Esophagus squamous epithelium (tissue), 5 donors: ENCODE measurements around the gene KIF2B. TPM values are rescaled to one million over a fixed set of nuclear protein-coding genes. Genes with fewer than 3 reads are reported as not detected.
"Not testable (repeated sequence)": the region's sequence is repeated elsewhere in the genome, so short reads cannot be mapped to it uniquely, and the experiment has no call there.

ENCODE experiments used
- DNase-seq: peaks from one replicate; lab custom pipeline; 2025; lab: John Stamatoyannopoulos, UW
- H3K27ac ChIP-seq, 4 donors: fragments of 200-600 bp; sonication (generic); one replicate each; pipeline ENCODE4 v1.5.1; 2016 to 2019; ENCODE audit warnings: mild to moderate bottlenecking in 1 of 4
- H3K27me3 ChIP-seq, 4 donors: fragments of 200-600 bp; sonication (generic); 1 replicate in 3 of 4; 2 replicates in 1 of 4; pipeline versions ENCODE4 v1.5.1 to v1.6.0; 2017 to 2021; ENCODE audit warnings: antibody characterized with exemption in 1 of 4
- H3K36me3 ChIP-seq, 3 donors: fragments of 200-600 bp; sonication (generic); one replicate each; pipeline ENCODE4 v1.5.1; 2016 to 2019
- H3K4me1 ChIP-seq, 3 donors: fragments of 200-600 bp; sonication (generic); one replicate each; pipeline ENCODE4 v1.5.1; 2017 to 2019
- H3K4me3 ChIP-seq, 4 donors: fragments of 200-600 bp; sonication (generic); 1 replicate in 3 of 4; 2 replicates in 1 of 4; pipeline ENCODE4 v1.5.1; 2016 to 2019; ENCODE audit warnings: mild to moderate bottlenecking in 2 of 4, moderate library complexity in 1 of 4
- H3K9me3 ChIP-seq, 3 donors: fragments of 200-600 bp; sonication (generic); one replicate each; pipeline ENCODE4 v1.5.1; 2016 to 2019
- POLR2A ChIP-seq, 4 donors: fragments of 450-650 bp; IDR thresholded peaks; one replicate each; pipeline ENCODE4 v1.6.1; 2017; ENCODE audit warnings: antibody characterized with exemption in 4 of 4, mild to moderate bottlenecking in 4 of 4, moderate library complexity in 3 of 4
- WGBS, 2 donors: methylation state at CpG; one replicate each; pipeline ENCODE4 v1.1.5; 2018; 5-methylcytosine and 5-hydroxymethylcytosine counted together
- intact Hi-C: fragments of 100-400 bp; cut with DNase I; formaldehyde crosslinking; loops from one replicate; pipeline ENCODE4 v1.15.0; 2022
- total RNA-seq, 4 donors: library from RNA; depleted of rRNA; stranded (reverse); fragments of >200 nt; gene quantifications; one replicate each; pipeline ENCODE4 v1.1.0, GENCODE V29; 2016
- TF ChIP-seq, protein P1 (sequence below), 6 experiments: fragments of 450-650 bp in 4 of 6; fragments of 200-600 bp in 2 of 6; sonication (generic) in 2 of 6; IDR thresholded peaks; one replicate each; pipeline ENCODE4 v1.5.1; 2016 to 2019; ENCODE audit warnings: antibody characterized with exemption in 6 of 6, mild to moderate bottlenecking in 4 of 6, moderate library complexity in 4 of 6
- donor health status: DM: yes; HTN: yes; CAD: no.

KIF2B gene
- total RNA-seq, 4 donors from 2014 or later = not detected

DNA sequence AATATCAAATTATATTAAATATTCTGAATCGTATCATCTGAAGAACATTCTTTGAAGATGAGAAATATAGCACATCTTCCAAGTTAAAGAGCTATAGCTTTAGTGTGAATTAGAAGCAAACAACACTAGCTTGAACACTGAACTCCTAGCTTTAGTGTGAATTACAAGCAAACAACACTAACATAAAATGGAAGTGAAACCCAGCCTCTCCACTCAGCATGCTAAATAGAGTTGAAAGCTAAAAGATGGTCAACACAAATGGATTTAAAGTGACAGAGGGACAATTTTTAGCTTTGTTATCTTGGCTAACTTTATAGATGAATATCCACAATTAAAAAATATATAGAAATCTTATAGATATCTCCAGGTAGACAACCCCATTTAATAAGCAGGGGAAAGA is 4.5 kb upstream of the KIF2B start:
- no peak for DNase-seq
- Histone ChIP-seq H3K27me3 (no peaks in the 10 kb centered on the region), H3K9me3 (no peaks in the 10 kb centered on the region), H3K27ac (no peak overlapping the region), H3K36me3 (no peaks in the 10 kb centered on the region), H3K4me3 (no peak overlapping the region), H3K4me1 (no peaks in the 10 kb centered on the region)
- 53 to 69% methylated on average over 1 of the region's 1 CpG for WGBS, 2 donors
- intact Hi-C loops = no loop called here
- no peak for TF ChIP-seq POLR2A (IDR thresholded peaks at IDR 0.05)
- TF ChIP-seq, protein P1, sequence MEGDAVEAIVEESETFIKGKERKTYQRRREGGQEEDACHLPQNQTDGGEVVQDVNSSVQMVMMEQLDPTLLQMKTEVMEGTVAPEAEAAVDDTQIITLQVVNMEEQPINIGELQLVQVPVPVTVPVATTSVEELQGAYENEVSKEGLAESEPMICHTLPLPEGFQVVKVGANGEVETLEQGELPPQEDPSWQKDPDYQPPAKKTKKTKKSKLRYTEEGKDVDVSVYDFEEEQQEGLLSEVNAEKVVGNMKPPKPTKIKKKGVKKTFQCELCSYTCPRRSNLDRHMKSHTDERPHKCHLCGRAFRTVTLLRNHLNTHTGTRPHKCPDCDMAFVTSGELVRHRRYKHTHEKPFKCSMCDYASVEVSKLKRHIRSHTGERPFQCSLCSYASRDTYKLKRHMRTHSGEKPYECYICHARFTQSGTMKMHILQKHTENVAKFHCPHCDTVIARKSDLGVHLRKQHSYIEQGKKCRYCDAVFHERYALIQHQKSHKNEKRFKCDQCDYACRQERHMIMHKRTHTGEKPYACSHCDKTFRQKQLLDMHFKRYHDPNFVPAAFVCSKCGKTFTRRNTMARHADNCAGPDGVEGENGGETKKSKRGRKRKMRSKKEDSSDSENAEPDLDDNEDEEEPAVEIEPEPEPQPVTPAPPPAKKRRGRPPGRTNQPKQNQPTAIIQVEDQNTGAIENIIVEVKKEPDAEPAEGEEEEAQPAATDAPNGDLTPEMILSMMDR (IDR thresholded peaks at IDR 0.05) = no peak

DNA sequence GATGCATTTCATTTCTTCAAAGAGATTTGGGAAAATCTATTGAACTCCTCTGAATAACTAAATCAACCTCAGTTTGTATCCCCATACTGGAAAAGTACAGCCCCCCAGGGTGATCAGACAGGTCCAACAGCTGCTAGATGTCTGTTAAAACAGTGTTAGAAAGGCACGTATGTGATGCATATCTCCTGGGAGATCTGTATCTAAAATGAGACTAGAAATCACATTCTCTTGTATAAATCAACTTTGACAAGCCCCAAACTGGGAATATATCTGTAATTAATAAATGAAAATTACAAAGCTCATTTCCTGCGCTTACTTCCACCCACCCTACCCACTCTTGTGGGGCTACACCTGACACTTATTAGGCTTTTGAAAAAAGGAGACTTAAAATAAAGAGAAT is 3.8 kb upstream of the KIF2B start:
- no peak overlapping the region for H3K4me3 ChIP-seq
- H3K27ac ChIP-seq = no peak overlapping the region
- H3K4me1 ChIP-seq = no peaks in the 10 kb centered on the region
- intact Hi-C loops = no loop called here
- WGBS, 2 donors = 59 to 64% methylated on average over 2 of the region's 2 CpGs
- no peak for DNase-seq
- H3K27me3 ChIP-seq = no peaks in the 10 kb centered on the region
- no peaks in the 10 kb centered on the region for H3K9me3 ChIP-seq
- TF ChIP-seq POLR2A (IDR thresholded peaks at IDR 0.05) = no peak
- TF ChIP-seq, protein P1 (IDR thresholded peaks at IDR 0.05) = no peak
- no peaks in the 10 kb centered on the region for H3K36me3 ChIP-seq

DNA sequence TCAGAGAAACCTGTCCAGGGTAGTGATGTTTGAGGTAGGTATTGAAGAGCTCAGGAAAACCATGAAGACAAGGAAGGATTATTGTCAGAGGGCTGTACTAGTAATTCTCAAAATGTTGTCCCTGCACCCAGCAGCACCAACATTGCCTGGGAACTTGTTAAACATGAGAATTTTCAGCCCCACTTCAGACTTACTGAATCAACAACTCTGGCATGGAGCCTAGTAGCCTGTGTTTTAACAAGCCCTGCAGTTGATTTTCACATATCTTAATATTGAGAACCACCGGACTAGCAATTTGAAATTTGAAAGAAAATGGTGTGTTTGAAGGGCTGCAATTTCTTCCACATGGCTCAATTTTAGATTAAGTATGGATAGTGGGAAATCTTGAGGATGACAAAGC is 2.8 kb upstream of the KIF2B start:
- Histone ChIP-seq H3K4me1 (no peaks in the 10 kb centered on the region), H3K9me3 (no peaks in the 10 kb centered on the region), H3K4me3 (no peak overlapping the region), H3K27ac (no peak overlapping the region), H3K27me3 (no peaks in the 10 kb centered on the region), H3K36me3 (no peaks in the 10 kb centered on the region)
- DNase-seq = no peak
- 33 to 50% methylated on average over 1 of the region's 1 CpG for WGBS, 2 donors
- intact Hi-C loops = no loop called here
- TF ChIP-seq, protein P1 (IDR thresholded peaks at IDR 0.05) = no peak

- Histone ChIP-seq H3K4me3 (no peak overlapping the region), H3K27me3 (no peaks in the 10 kb centered on the region), H3K4me1 (no peaks in the 10 kb centered on the region), H3K27ac (no peak overlapping the region), H3K36me3 (no peaks in the 10 kb centered on the region), H3K9me3 (no peaks in the 10 kb centered on the region)
- WGBS, 2 donors = 90 to 92% methylated on average over 22 of the region's 32 CpGs
- DNase-seq = no peak
- no peak for TF ChIP-seq POLR2A (IDR thresholded peaks at IDR 0.05)
- intact Hi-C loops = no loop called here
Observed at GRCh38 chr17:53823341-53824050, 769 bp downstream of the KIF2B start.

GRCh38 chr17:53834771-53835170 is 12.0 kb downstream of the KIF2B start:
- H3K36me3 ChIP-seq, H3K4me3 ChIP-seq, H3K4me1 ChIP-seq, intact Hi-C loops, DNase-seq, H3K9me3 ChIP-seq, H3K27me3 ChIP-seq, H3K27ac ChIP-seq: not testable (repeated sequence)
- WGBS, 2 donors = 68 to 76% methylated on average over 7 to 8 of the region's 8 CpGs

GRCh38 chr17:53837131-53837530 is 14.4 kb downstream of the KIF2B start:
- DNase-seq = no peak
- no peaks in the 10 kb centered on the region for H3K9me3 ChIP-seq
- H3K27ac ChIP-seq = no peak overlapping the region
- no peaks in the 10 kb centered on the region for H3K36me3 ChIP-seq
- H3K4me3 ChIP-seq = no peak overlapping the region
- intact Hi-C loops = no loop called here
- no peaks in the 10 kb centered on the region for H3K4me1 ChIP-seq
- no peak for TF ChIP-seq POLR2A (IDR thresholded peaks at IDR 0.05)
- TF ChIP-seq, protein P1 (IDR thresholded peaks at IDR 0.05) = no peak
- no peaks in the 10 kb centered on the region for H3K27me3 ChIP-seq
